HG03521 (cell line): ENCODE results near the gene CMKLR1.

Experiments used
- ATAC-seq: cut with Tn5 transposase; IDR thresholded peaks from one replicate; pipeline ENCODE4 v1.9.1; 2021; ENCODE audit warnings: mild to moderate bottlenecking, moderate library complexity; ENCODE audit not compliant: unreplicated experiment

Gene CMKLR1

GRCh38 chr12:108269224-108269623 is 69.9 kb downstream of the CMKLR1 start:
- no peak for ATAC-seq

- ATAC-seq = no peak
Measured at GRCh38 chr12:108268397-108268796, 70.7 kb downstream of the CMKLR1 start.

GRCh38 chr12:108267450-108267849 is 71.7 kb downstream of the CMKLR1 start:
- no peak for ATAC-seq

- ATAC-seq = no peak
Measured at GRCh38 chr12:108266131-108266530, 73.0 kb downstream of the CMKLR1 start.

- no peak for ATAC-seq
Measured at GRCh38 chr12:108265505-108265904, 73.6 kb downstream of the CMKLR1 start.

GRCh38 chr12:108260969-108261368 is 78.1 kb downstream of the CMKLR1 start:
- ATAC-seq = no peak

- ATAC-seq = no peak
Measured at GRCh38 chr12:108260039-108260438, 79.1 kb downstream of the CMKLR1 start.

GRCh38 chr12:108257610-108258106 is 81.5 kb downstream of the CMKLR1 start:
- no peak for ATAC-seq

GRCh38 chr12:108257004-108257403 is 82.1 kb downstream of the CMKLR1 start:
- no peak for ATAC-seq

GRCh38 chr12:108255252-108255602 is 83.9 kb downstream of the CMKLR1 start:
- ATAC-seq = no peak

GRCh38 chr12:108254517-108255251 is 84.4 kb downstream of the CMKLR1 start:
- no peak for ATAC-seq

GRCh38 chr12:108254030-108254429 is 85.1 kb downstream of the CMKLR1 start:
- ATAC-seq = no peak

GRCh38 chr12:108253540-108253939 is 85.6 kb downstream of the CMKLR1 start:
- ATAC-seq = no peak

- no peak for ATAC-seq
Measured at GRCh38 chr12:108252523-108252922, 86.6 kb downstream of the CMKLR1 start.

GRCh38 chr12:108248011-108248410 is 91.1 kb downstream of the CMKLR1 start:
- no peak for ATAC-seq

- no peak for ATAC-seq
Measured at GRCh38 chr12:108247130-108247529, 92.0 kb downstream of the CMKLR1 start.

- ATAC-seq = no peak
Measured at GRCh38 chr12:108241986-108242703, 97.0 kb downstream of the CMKLR1 start.

GRCh38 chr12:108240928-108241327 is 98.2 kb downstream of the CMKLR1 start:
- ATAC-seq = no peak

GRCh38 chr12:108240027-108240785 is 98.9 kb downstream of the CMKLR1 start:
- ATAC-seq = no peak

- ATAC-seq = no peak
Measured at GRCh38 chr12:108239378-108239777, 99.7 kb downstream of the CMKLR1 start.

GRCh38 chr12:108238474-108238873 is 100.6 kb downstream of the CMKLR1 start:
- no peak for ATAC-seq
